HEK293T (cell line): ENCODE data around the gene FHOD3.

Experiments
- CTCF ChIA-PET: fragments of 350-600 bp; formaldehyde crosslinking; extraction: SDS; loops from one replicate; lab custom pipeline; 2021; ENCODE audit warnings: antibody characterized with exemption, inconsistent platforms; lab: Yijun Ruan, JAX
- POLR2A ChIA-PET: fragments of 350-600 bp; formaldehyde crosslinking; extraction: SDS; loops from one replicate; lab custom pipeline; 2020; ENCODE audit warnings: antibody characterized with exemption, inconsistent platforms; lab: Yijun Ruan, JAX
- DNase-seq: peaks from one replicate; pipeline ENCODE4 v3.0.0; 2012; ENCODE audit warnings: mixed read lengths; ENCODE audit errors: extremely low spot score
- ARNT ChIP-seq: fragments of 450-650 bp; IDR thresholded peaks from 2 replicates; pipeline ENCODE4 v1.6.1; 2017; ENCODE audit warnings: mild to moderate bottlenecking
- BHLHE40 ChIP-seq: fragments of 450-650 bp; IDR thresholded peaks from 2 replicates; pipeline ENCODE4 v1.6.1; 2016; ENCODE audit warnings: mild to moderate bottlenecking, moderate library complexity, borderline replicate concordance
- CTBP1 ChIP-seq: fragments of 450-650 bp; IDR thresholded peaks from 2 replicates; pipeline ENCODE4 v1.6.1; 2016; ENCODE audit warnings: borderline replicate concordance
- ELF4 ChIP-seq: fragments of 450-650 bp; IDR thresholded peaks from 2 replicates; pipeline ENCODE4 v1.6.1; 2017; ENCODE audit warnings: antibody characterized with exemption
- FOXA1 ChIP-seq: fragments of 450-650 bp; IDR thresholded peaks from 2 replicates; pipeline ENCODE4 v1.6.1; 2016; ENCODE audit warnings: mild to moderate bottlenecking
- FOXK2 ChIP-seq: fragments of 450-650 bp; IDR thresholded peaks from 2 replicates; pipeline ENCODE4 v1.6.1; 2016; ENCODE audit warnings: mild to moderate bottlenecking
- FOXM1 ChIP-seq: fragments of 450-650 bp; IDR thresholded peaks from 2 replicates; pipeline ENCODE4 v1.6.1; 2017; ENCODE audit warnings: mild to moderate bottlenecking, borderline replicate concordance
- HDGF ChIP-seq: fragments of 450-650 bp; IDR thresholded peaks from 2 replicates; pipeline ENCODE4 v1.6.1; 2017; ENCODE audit warnings: antibody characterized with exemption, borderline replicate concordance
- L3MBTL2 ChIP-seq: fragments of 450-650 bp; conservative IDR thresholded peaks from 2 replicates; pipeline ENCODE4 v1.6.1; 2016; ENCODE audit warnings: mild to moderate bottlenecking
- LEF1 ChIP-seq: fragments of 450-650 bp; IDR thresholded peaks from 2 replicates; pipeline ENCODE4 v1.6.1; 2017; ENCODE audit warnings: mild to moderate bottlenecking, borderline replicate concordance
- NFRKB ChIP-seq: fragments of 450-650 bp; IDR thresholded peaks from 2 replicates; pipeline ENCODE4 v1.6.1; 2016; ENCODE audit warnings: mild to moderate bottlenecking, moderate library complexity
- PKNOX1 ChIP-seq: fragments of 450-650 bp; IDR thresholded peaks from 2 replicates; pipeline ENCODE4 v1.6.1; 2016
- SP1 ChIP-seq: fragments of 450-650 bp; IDR thresholded peaks from 2 replicates; pipeline ENCODE4 v1.6.1; 2017
- SUZ12 ChIP-seq: fragments of 450-650 bp; IDR thresholded peaks from 2 replicates; pipeline ENCODE4 v1.6.1; 2016; ENCODE audit warnings: mild to moderate bottlenecking
- TARDBP ChIP-seq: fragments of 450-650 bp; IDR thresholded peaks from 2 replicates; pipeline ENCODE4 v1.6.1; 2016
- ZNF384 ChIP-seq: fragments of 450-650 bp; IDR thresholded peaks from 2 replicates; pipeline ENCODE4 v1.6.1; 2016

The FHOD3 gene

GRCh38 chr18:36818652-36819051, 521.1 kb downstream of the FHOD3 start:
- no peak for DNase-seq
- ChIA-PET CTCF (interaction anchor here (1.4 to 1.7 kb wide), 2 partner anchors 10 kb away, joined by 4 to 6 read pairs; partner anchors contain the start of genes KIAA1328 and TPGS2), POLR2A (no interaction called here)
- TF ChIP-seq LEF1 (no peak), ZNF384 (no peak), SUZ12 (no peak), TARDBP (no peak), CTBP1 (no peak), L3MBTL2 (no peak), FOXA1 (no peak), NFRKB (no peak), FOXK2 (no peak), FOXM1 (no peak), SP1 (no peak), ARNT (no peak), ELF4 (no peak), BHLHE40 (no peak), HDGF (no peak), PKNOX1 (no peak)

- CTCF ChIA-PET = interaction anchor here (0.6 to 1.4 kb wide), 3 partner anchors 9 to 477 kb away, joined by 3 to 4 read pairs (median 3); partner anchors contain the start of genes KIAA1328 and TPGS2
- POLR2A ChIA-PET = interaction anchor here (1.0 kb wide), 1 partner anchor 9 kb away, joined by 3 read pairs; the partner anchor contains the start of genes KIAA1328 and TPGS2
- DNase-seq = no peak
- no peak for TF ChIP-seq SP1
- TF ChIP-seq HDGF = no peak
- TF ChIP-seq LEF1 = no peak
- TF ChIP-seq PKNOX1 = no peak
- TF ChIP-seq CTBP1 = no peak
- no peak for TF ChIP-seq ARNT
- no peak for TF ChIP-seq TARDBP
These were observed 522.1 kb downstream of the FHOD3 start for GRCh38 chr18:36819621-36820020.

GRCh38 chr18:36821681-36822080, 524.2 kb downstream of the FHOD3 start:
- POLR2A ChIA-PET = no interaction called here
- CTCF ChIA-PET = interaction anchor here (0.9 kb wide), 1 partner anchor 9 kb away, joined by 3 read pairs; no protein-coding TSS in a partner anchor
- DNase-seq = no peak
- TF ChIP-seq PKNOX1 (no peak), CTBP1 (no peak), ARNT (no peak), HDGF (no peak), NFRKB (no peak), SUZ12 (no peak)

- POLR2A ChIA-PET = no interaction called here
- no peak for DNase-seq
- CTCF ChIA-PET = no interaction called here
- TF ChIP-seq FOXA1 = no peak
- no peak for TF ChIP-seq HDGF
- TF ChIP-seq ARNT = no peak
- TF ChIP-seq BHLHE40 = no peak
- TF ChIP-seq CTBP1 = no peak
- no peak for TF ChIP-seq NFRKB
- TF ChIP-seq LEF1 = no peak
- no peak for TF ChIP-seq PKNOX1
These were observed 528.0 kb downstream of the FHOD3 start for GRCh38 chr18:36825526-36825925.

GRCh38 chr18:36826556-36826955, 529.0 kb downstream of the FHOD3 start:
- TF ChIP-seq ZNF384 = no peak
- TF ChIP-seq FOXK2 = no peak
- TF ChIP-seq BHLHE40 = no peak
- DNase-seq = no peak
- POLR2A ChIA-PET = no interaction called here
- CTCF ChIA-PET = no interaction called here

- DNase-seq = peak; percentile 59
- TF ChIP-seq L3MBTL2 (no peak), NFRKB (no peak), FOXA1 (no peak), ARNT (no peak), TARDBP (no peak), CTBP1 (no peak), BHLHE40 (no peak), ZNF384 (no peak), LEF1 (no peak), FOXM1 (no peak), ELF4 (no peak), SP1 (no peak), FOXK2 (no peak), SUZ12 (no peak)
- ChIA-PET CTCF (interaction anchor here (0.6 to 2.2 kb wide), 12 partner anchors 9 to 1013 kb away, joined by 3 to 10 read pairs (median 4); no protein-coding TSS in a partner anchor), POLR2A (interaction anchor here (0.7 to 2.0 kb wide), 7 partner anchors 11 to 425 kb away, joined by 3 to 8 read pairs (median 5); no protein-coding TSS in a partner anchor)
These were observed 530.7 kb downstream of the FHOD3 start for GRCh38 chr18:36828157-36828629.
